Measurements from ENCODE around the gene ABCD3. TPM values are rescaled to one million over a fixed set of nuclear protein-coding genes. Genes with fewer than 3 reads are reported as not detected.

The ABCD3 gene
- total and polyA plus RNA-seq, 2 experiments from 2014 or later, result 31.8 to 41.7 TPM

- no peak overlapping the region for H3K9ac ChIP-seq
- H3F3A ChIP-seq (ENCODE audit: insufficient read depth), result peaks cover 11% of the 10 kb centered on the region; the same call in 1 of the 2 replicates
- TF ChIP-seq EZH2 (IDR thresholded peaks at IDR 0.05; ENCODE audit: insufficient read depth, poor library complexity, severe bottlenecking), result no peak
- no peak for TF ChIP-seq EZH2phosphoT487 (IDR thresholded peaks at IDR 0.05; ENCODE audit: insufficient read depth, low read depth)
- 3 to 6% methylated on average over 4 of the region's 4 CpGs for WGBS, 2 experiments (ENCODE audit: low coverage in 1 of 2, low lambda C conversion rate in 2 of 2, missing lambda C conversion rate in 2 of 2)
- H3K79me2 ChIP-seq (ENCODE audit: insufficient read depth), result no peaks in the 10 kb centered on the region
- in situ Hi-C loops (cut with MboI), result no loop called here
- no peaks in the 10 kb centered on the region for H3K27me3 ChIP-seq (replicated peaks; ENCODE audit: insufficient read depth)
- H3K9me3 ChIP-seq (ENCODE audit: low read depth), result no peaks in the 10 kb centered on the region
- DNase-seq, result peak; percentile 77
- no peaks in the 10 kb centered on the region for H3K4me1 ChIP-seq (ENCODE audit: insufficient read depth)
- no peak overlapping the region for H2AFZ ChIP-seq
- no peaks in the 10 kb centered on the region for H3K9me2 ChIP-seq (ENCODE audit: insufficient read depth)
- H3K36me3 ChIP-seq (ENCODE audit: low read depth), result 0 out of 2 replicates have a peak, but pooled peaks cover 5% of the 10 kb centered on the region
- no peaks in the 10 kb centered on the region for H4K20me1 ChIP-seq (ENCODE audit: insufficient read depth)
- no peak overlapping the region for H3K27ac ChIP-seq
- no peak overlapping the region for H3K4me2 ChIP-seq (ENCODE audit: unreplicated experiment)
- no peak overlapping the region for H3K4me3 ChIP-seq
Measured at GRCh38 chr1:94481473-94481933, 63.3 kb downstream of the ABCD3 start.

- no peaks in the 10 kb centered on the region for H3F3A ChIP-seq (ENCODE audit: insufficient read depth)
- no peak overlapping the region for H3K27ac ChIP-seq
- no peaks in the 10 kb centered on the region for H3K4me1 ChIP-seq (ENCODE audit: insufficient read depth)
- H3K9ac ChIP-seq, result no peak overlapping the region
- in situ Hi-C loops (cut with MboI), result no loop called here
- no peak for DNase-seq
- no peaks in the 10 kb centered on the region for H3K79me2 ChIP-seq (ENCODE audit: insufficient read depth)
- H3K4me3 ChIP-seq, result no peak overlapping the region
- 87 to 88% methylated on average over 5 of the region's 5 CpGs for whole genome bisulfite sequencing, 2 experiments (ENCODE audit: low coverage in 1 of 2, low lambda C conversion rate in 2 of 2, missing lambda C conversion rate in 2 of 2)
- H3K4me2 ChIP-seq (ENCODE audit: unreplicated experiment), result no peak overlapping the region
- no peaks in the 10 kb centered on the region for H3K9me3 ChIP-seq (ENCODE audit: low read depth)
- no peaks in the 10 kb centered on the region for H3K9me2 ChIP-seq (ENCODE audit: insufficient read depth)
- H3K27me3 ChIP-seq (replicated peaks; ENCODE audit: insufficient read depth), result no peaks in the 10 kb centered on the region
- TF ChIP-seq EZH2phosphoT487 (IDR thresholded peaks at IDR 0.05; ENCODE audit: insufficient read depth, low read depth), result no peak
- TF ChIP-seq EZH2 (IDR thresholded peaks at IDR 0.05; ENCODE audit: insufficient read depth, poor library complexity, severe bottlenecking), result no peak
- peaks cover 24% of the 10 kb centered on the region for H3K36me3 ChIP-seq (ENCODE audit: low read depth)
- H2AFZ ChIP-seq, result no peak overlapping the region
- H4K20me1 ChIP-seq (ENCODE audit: insufficient read depth), result no peaks in the 10 kb centered on the region
Measured at GRCh38 chr1:94486990-94487389, 68.8 kb downstream of the ABCD3 start.

- no peaks in the 10 kb centered on the region for H3K9me3 ChIP-seq (ENCODE audit: low read depth)
- H3K4me2 ChIP-seq (ENCODE audit: unreplicated experiment), result no peak overlapping the region
- peaks cover 28% of the 10 kb centered on the region for H3K36me3 ChIP-seq (ENCODE audit: low read depth)
- H3K4me3 ChIP-seq, result no peak overlapping the region
- no peak for DNase-seq
- H4K20me1 ChIP-seq (ENCODE audit: insufficient read depth), result no peaks in the 10 kb centered on the region
- H2AFZ ChIP-seq, result no peak overlapping the region
- H3K27ac ChIP-seq, result no peak overlapping the region
- H3K9ac ChIP-seq, result no peak overlapping the region
- no peaks in the 10 kb centered on the region for H3F3A ChIP-seq (ENCODE audit: insufficient read depth)
- H3K4me1 ChIP-seq (ENCODE audit: insufficient read depth), result no peaks in the 10 kb centered on the region
- no peaks in the 10 kb centered on the region for H3K79me2 ChIP-seq (ENCODE audit: insufficient read depth)
- 61 to 67% methylated on average over 2 of the region's 2 CpGs for WGBS, 2 experiments (ENCODE audit: low coverage in 1 of 2, low lambda C conversion rate in 2 of 2, missing lambda C conversion rate in 2 of 2)
- in situ Hi-C loops (cut with MboI), result loop anchor here (10.0 kb wide), 1 partner anchor 314 kb away; no protein-coding TSS in a partner anchor
- TF ChIP-seq EZH2 (IDR thresholded peaks at IDR 0.05; ENCODE audit: insufficient read depth, poor library complexity, severe bottlenecking) (no peak), EZH2phosphoT487 (IDR thresholded peaks at IDR 0.05; ENCODE audit: insufficient read depth, low read depth) (no peak)
- H3K9me2 ChIP-seq (ENCODE audit: insufficient read depth), result no peaks in the 10 kb centered on the region
- no peaks in the 10 kb centered on the region for H3K27me3 ChIP-seq (replicated peaks; ENCODE audit: insufficient read depth)
Measured at GRCh38 chr1:94490556-94490955, 72.4 kb downstream of the ABCD3 start.

GRCh38 chr1:94496076-94496755, 78.0 kb downstream of the ABCD3 start:
- H2AFZ ChIP-seq, result no peak overlapping the region
- no peaks in the 10 kb centered on the region for H3K79me2 ChIP-seq (ENCODE audit: insufficient read depth)
- TF ChIP-seq EZH2phosphoT487 (IDR thresholded peaks at IDR 0.05; ENCODE audit: insufficient read depth, low read depth) (no peak), EZH2 (IDR thresholded peaks at IDR 0.05; ENCODE audit: insufficient read depth, poor library complexity, severe bottlenecking) (no peak)
- H3K4me1 ChIP-seq (ENCODE audit: insufficient read depth), result no peaks in the 10 kb centered on the region
- no peak overlapping the region for H3K4me3 ChIP-seq
- no peaks in the 10 kb centered on the region for H4K20me1 ChIP-seq (ENCODE audit: insufficient read depth)
- WGBS, 2 experiments (ENCODE audit: low coverage in 1 of 2, low lambda C conversion rate in 2 of 2, missing lambda C conversion rate in 2 of 2), result 94 to 100% methylated on average over 2 of the region's 2 CpGs
- in situ Hi-C loops (cut with MboI), result loop anchor here (10.0 kb wide), 1 partner anchor 309 kb away; no protein-coding TSS in a partner anchor
- H3K4me2 ChIP-seq (ENCODE audit: unreplicated experiment), result no peak overlapping the region
- peaks cover 34% of the 10 kb centered on the region for H3K36me3 ChIP-seq (ENCODE audit: low read depth)
- no peak overlapping the region for H3K27ac ChIP-seq
- no peak overlapping the region for H3K9ac ChIP-seq
- no peaks in the 10 kb centered on the region for H3F3A ChIP-seq (ENCODE audit: insufficient read depth)
- H3K9me3 ChIP-seq (ENCODE audit: low read depth), result no peaks in the 10 kb centered on the region
- DNase-seq, result no peak
- no peaks in the 10 kb centered on the region for H3K9me2 ChIP-seq (ENCODE audit: insufficient read depth)
- no peaks in the 10 kb centered on the region for H3K27me3 ChIP-seq (replicated peaks; ENCODE audit: insufficient read depth)

Data from GM23248 (cell line).